Body of pancreas (tissue), 4 donors: ENCODE results near the gene STRADA.

Source experiments
- CTCF ChIP-seq, 7 experiments: fragments of 450-650 bp in 4 of 7; fragments of 200-600 bp in 3 of 7; sonication (generic) in 3 of 7; IDR thresholded peaks; one replicate each; pipeline ENCODE4 v1.5.1; 2016 to 2019; ENCODE audit warnings: antibody characterized with exemption in 7 of 7
- POLR2A ChIP-seq, 3 donors: fragments of 450-650 bp; IDR thresholded peaks; one replicate each; pipeline ENCODE4 v1.6.1; 2016; ENCODE audit warnings: antibody characterized with exemption in 3 of 3, mild to moderate bottlenecking in 2 of 3

DNA sequence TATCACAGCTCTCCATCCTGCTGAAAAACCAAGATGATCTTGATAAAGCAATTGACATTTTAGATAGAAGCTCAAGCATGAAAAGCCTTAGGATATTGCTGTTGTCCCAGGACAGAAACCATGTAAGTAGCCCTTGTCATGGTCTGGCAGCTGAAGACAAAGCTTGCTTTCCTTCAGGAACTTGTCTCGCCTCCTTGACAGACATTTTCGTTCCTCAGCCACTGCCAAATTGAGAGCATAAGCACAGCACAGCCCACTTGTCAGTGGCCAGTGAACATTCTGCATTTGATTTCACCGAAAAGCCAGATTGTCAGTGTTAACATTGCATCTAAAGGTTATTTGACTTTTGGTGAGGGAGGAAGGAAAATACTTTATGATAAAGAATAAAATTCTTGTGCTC is 83.8 kb downstream of the STRADA start:
- TF ChIP-seq CTCF (IDR thresholded peaks at IDR 0.05) (no peak), POLR2A (IDR thresholded peaks at IDR 0.05) (no peak)
